ENCODE data around the gene ARHGAP33.
"Not testable (repeated sequence)": the region's sequence is repeated elsewhere in the genome, so short reads cannot be mapped to it uniquely, and the experiment has no call there.

ARHGAP33 gene

DNA sequence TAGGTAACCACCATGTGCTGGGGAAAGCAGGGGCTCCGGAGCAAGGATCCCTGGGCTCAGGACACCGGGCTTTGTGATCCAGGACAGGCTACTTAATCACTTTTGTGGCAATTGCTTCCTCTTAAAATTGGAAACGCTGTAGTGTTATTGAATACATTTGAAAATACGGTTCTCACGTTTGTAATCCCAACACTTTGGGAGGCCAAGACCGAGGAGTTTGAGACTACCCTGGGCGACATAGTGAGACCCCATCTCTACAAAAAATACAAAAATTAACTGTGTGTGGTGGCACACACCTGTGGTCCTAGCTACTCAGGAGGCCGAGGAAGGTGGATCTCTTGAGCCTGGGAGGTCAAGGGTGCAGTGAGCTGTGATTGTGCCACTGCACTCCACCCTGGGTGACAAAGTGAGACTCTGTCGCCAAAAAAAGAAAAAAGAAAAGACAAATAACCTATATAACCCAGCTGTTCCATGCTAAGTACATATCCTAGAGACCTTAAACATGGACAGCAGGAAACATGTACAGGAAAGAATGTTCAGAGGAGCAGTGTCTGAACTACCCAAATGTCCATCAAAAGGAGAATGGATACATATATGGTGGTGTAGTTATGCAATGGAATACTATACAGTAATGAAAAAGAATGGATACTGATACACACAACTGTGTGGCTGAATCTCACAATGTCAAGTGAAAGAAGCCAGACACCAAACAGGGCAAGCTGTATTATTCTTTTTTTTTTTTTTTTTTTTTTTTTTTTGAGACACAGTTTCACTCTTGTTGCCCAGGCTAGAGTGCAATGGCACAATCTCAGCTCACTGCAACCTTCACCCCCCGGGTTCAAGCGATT lies 37.9 kb downstream of the ARHGAP33 start:
- Histone ChIP-seq H3K9me3 (ENCODE audit: low read length) (no peaks in the 10 kb centered on the region), H3K4me1 (ENCODE audit: insufficient read depth, low read length) (no peaks in the 10 kb centered on the region), H3K4me3 (ENCODE audit: low read length) (no peak overlapping the region), H2AFZ (ENCODE audit: low read depth, low read length) (no peak overlapping the region), H3K27me3 (ENCODE audit: insufficient read depth, low read length) (no peaks in the 10 kb centered on the region), H3K36me3 (ENCODE audit: insufficient read depth, low read length) (no peaks in the 10 kb centered on the region)

DNA sequence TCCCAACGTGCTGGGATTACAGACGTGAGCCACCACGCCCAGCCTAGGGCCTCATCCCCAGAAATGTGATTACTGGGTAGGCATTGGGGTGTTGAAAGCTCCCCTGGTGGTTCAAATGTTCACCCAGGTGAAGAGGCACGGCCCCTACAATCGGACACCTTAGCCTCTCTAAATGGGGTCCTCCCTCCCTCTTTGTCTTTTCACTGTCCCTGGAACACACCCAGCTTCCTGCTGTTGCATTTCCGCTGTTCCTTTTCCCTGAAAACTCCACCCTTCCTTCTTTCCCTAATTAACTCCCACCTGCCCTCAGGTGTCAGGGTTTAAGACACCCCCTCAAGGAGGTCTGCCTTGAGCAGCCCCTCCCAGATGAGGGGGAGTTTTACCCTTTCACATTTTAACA lies 40.9 kb downstream of the ARHGAP33 start:
- Histone ChIP-seq H3K27me3 (ENCODE audit: insufficient read depth, low read length) (no peaks in the 10 kb centered on the region), H3K36me3 (ENCODE audit: insufficient read depth, low read length) (no peaks in the 10 kb centered on the region), H3K4me1 (ENCODE audit: insufficient read depth, low read length) (peaks cover 3% of the 10 kb centered on the region), H3K9me3 (ENCODE audit: low read length) (no peaks in the 10 kb centered on the region), H2AFZ (ENCODE audit: low read depth, low read length) (no peak overlapping the region), H3K4me3 (ENCODE audit: low read length) (no peak overlapping the region)

DNA sequence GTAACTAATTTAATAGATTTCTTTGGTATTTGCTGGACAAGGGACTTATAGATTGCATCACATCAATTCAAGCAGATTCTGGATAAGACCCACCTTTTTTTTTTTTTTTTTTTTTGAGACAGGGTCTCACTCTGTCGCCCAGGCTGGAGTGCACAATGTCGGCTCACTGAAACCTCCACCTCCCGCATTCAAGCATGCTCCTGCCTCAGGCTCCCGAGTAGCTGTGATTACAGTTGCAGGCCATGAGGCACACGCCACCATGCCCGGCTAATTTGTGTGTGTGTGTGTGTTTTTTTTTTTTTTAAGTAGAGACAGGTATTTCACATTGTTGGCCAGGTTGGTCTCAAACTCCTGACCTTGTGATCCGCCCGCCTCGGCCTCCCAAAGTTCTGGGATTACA lies 41.5 kb downstream of the ARHGAP33 start:
- Histone ChIP-seq H3K9me3 (ENCODE audit: low read length) (no peaks in the 10 kb centered on the region), H2AFZ (ENCODE audit: low read depth, low read length) (no peak overlapping the region), H3K4me1 (ENCODE audit: insufficient read depth, low read length) (peaks cover 3% of the 10 kb centered on the region), H3K27me3 (ENCODE audit: insufficient read depth, low read length) (no peaks in the 10 kb centered on the region), H3K36me3 (ENCODE audit: insufficient read depth, low read length) (no peaks in the 10 kb centered on the region), H3K4me3 (ENCODE audit: low read length) (no peak overlapping the region)

DNA sequence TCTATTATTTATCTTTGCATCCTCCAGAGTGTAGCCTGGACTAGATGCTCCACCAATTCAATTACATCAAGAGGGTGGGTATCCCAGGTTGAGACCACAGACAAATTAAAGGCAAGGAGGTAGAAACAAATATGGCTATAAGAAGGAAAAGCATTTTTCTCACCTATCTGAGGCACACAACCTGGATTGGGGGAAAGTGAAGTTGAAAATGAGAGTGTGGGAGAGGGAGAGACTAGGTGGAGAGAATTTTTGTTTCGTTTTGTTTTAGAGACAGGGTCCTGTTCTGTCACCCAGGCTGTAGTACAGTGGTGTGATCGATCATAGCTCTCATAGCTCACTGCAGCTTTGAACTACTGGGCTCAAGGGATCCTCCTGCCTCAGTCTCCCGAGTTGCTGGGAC lies 43.1 kb downstream of the ARHGAP33 start:
- no peak overlapping the region for H3K4me3 ChIP-seq (ENCODE audit: low read length)
- no peaks in the 10 kb centered on the region for H3K9me3 ChIP-seq (ENCODE audit: low read length)
- H2AFZ ChIP-seq (ENCODE audit: low read depth, low read length), result no peak overlapping the region
- H3K27me3 ChIP-seq (ENCODE audit: insufficient read depth, low read length), result no peaks in the 10 kb centered on the region
- peaks cover 3% of the 10 kb centered on the region for H3K4me1 ChIP-seq (ENCODE audit: insufficient read depth, low read length)
- H3K36me3 ChIP-seq (ENCODE audit: insufficient read depth, low read length), result no peaks in the 10 kb centered on the region

DNA sequence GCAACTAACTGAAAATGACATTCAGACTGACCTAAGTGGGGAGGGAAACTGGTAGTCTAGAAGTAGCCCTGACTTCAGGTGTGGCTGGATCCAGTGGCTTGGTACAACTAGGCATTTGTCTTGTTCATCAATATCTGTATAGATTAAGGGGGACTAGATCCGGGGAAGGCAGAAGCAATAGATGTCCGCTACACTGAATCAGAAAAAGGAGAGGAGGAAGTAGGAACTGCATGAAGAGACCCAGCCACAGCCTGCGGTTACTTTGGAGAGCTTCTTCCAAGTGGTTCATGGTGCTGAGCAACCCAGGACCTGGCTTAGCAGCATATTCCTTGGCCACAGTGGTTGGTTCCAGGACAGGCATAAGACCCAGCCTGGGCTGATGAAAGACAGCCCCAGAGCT lies 47.2 kb downstream of the ARHGAP33 start:
- no peaks in the 10 kb centered on the region for H3K36me3 ChIP-seq (ENCODE audit: insufficient read depth, low read length)

DNA sequence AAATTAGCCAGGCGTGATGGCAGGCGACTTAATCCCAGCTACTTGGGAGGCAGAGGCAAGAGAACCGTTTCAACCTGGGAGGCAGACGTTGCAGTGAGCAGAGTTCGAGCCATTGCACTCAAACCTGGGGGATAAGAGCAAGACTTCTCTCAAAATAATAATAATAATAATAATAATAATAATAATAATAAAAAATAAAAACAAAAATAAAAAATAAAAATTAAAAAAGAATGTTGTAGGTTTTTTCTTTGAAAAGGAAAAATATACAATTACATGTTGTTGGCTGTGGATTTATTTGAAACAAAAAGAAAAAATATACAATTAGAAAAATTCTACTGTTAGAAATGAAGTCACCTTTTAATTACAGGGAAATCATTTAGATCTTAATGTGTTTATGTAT lies 48.8 kb downstream of the ARHGAP33 start:
- Histone ChIP-seq H3K9me3 (ENCODE audit: low read length) (no peaks in the 10 kb centered on the region), H2AFZ (ENCODE audit: low read depth, low read length) (no peak overlapping the region), H3K36me3 (ENCODE audit: insufficient read depth, low read length) (no peaks in the 10 kb centered on the region), H3K4me3 (ENCODE audit: low read length) (no peak overlapping the region), H3K4me1 (ENCODE audit: insufficient read depth, low read length) (peaks cover 3% of the 10 kb centered on the region), H3K27me3 (ENCODE audit: insufficient read depth, low read length) (no peaks in the 10 kb centered on the region)

More for the DNA sequence above, 47.2 kb downstream of the ARHGAP33 start:
- no peaks in the 10 kb centered on the region for H3K27me3 ChIP-seq (ENCODE audit: insufficient read depth, low read length)
- H3K4me1 ChIP-seq (ENCODE audit: insufficient read depth, low read length), result peaks cover 3% of the 10 kb centered on the region
- no peak overlapping the region for H3K4me3 ChIP-seq (ENCODE audit: low read length)
- no peak overlapping the region for H2AFZ ChIP-seq (ENCODE audit: low read depth, low read length)
- no peaks in the 10 kb centered on the region for H3K9me3 ChIP-seq (ENCODE audit: low read length)

DNA sequence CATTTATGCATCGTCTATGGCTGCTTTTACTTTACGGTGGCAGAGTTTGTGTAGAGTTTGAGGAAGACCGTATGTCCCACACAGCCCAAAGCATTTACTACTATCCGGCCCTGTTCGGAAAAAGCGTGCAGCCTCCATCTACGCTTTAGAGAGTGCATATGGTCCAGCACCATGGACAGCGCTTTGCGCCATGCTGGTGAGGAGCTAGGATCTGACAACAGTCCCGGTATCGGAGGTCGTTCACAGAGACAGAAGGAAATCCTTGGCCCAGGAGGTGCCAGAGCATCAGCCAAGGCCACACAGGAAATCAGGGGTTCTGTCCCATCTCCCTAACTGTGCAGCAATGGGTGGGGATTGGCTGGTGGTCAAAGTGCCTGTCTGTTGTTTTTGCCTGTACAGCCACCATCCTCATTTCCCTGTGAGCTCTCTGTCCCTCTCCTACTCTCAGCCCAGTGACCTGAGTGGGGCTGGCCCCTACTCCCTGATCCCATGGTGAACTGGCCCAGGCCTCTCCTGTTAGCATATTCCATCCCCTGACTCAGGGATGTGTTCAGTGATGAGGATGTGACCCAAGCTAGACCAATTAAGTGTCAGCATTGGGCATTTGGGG lies 53.4 kb downstream of the ARHGAP33 start:
- H3K36me3 ChIP-seq (ENCODE audit: insufficient read depth, low read length), result no peaks in the 10 kb centered on the region
- no peaks in the 10 kb centered on the region for H3K4me1 ChIP-seq (ENCODE audit: insufficient read depth, low read length)
- peaks cover 20% of the 10 kb centered on the region for H3K27me3 ChIP-seq (ENCODE audit: insufficient read depth, low read length)

DNA sequence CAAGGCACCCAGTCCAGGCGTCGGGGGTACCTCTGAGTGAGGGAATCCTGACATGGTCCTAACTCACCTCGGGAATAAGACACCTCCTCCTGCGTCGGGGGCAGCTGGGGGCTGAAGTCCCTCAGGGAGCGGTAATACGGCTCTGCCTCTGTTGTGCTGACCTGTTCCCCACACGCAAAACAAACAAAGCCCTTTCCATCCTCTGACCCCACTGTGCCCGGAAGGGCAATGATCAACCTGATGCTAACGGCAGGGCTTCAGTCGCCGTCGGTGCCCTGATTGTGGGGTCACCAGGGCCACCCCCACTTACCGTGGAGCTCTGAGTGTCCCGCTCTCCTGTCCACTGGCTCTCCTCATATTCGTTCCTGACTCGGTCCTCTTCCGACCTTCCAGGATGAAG lies 55.6 kb downstream of the ARHGAP33 start:
- Histone ChIP-seq H3K4me1 (ENCODE audit: insufficient read depth, low read length) (no peaks in the 10 kb centered on the region), H3K4me3 (ENCODE audit: low read length) (no peak overlapping the region), H3K27me3 (ENCODE audit: insufficient read depth, low read length) (peaks cover 24% of the 10 kb centered on the region), H2AFZ (ENCODE audit: low read depth, low read length) (no peak overlapping the region), H3K36me3 (ENCODE audit: insufficient read depth, low read length) (no peaks in the 10 kb centered on the region), H3K9me3 (ENCODE audit: low read length) (no peaks in the 10 kb centered on the region)

More for the DNA sequence above, 53.4 kb downstream of the ARHGAP33 start:
- Histone ChIP-seq H3K4me3 (ENCODE audit: low read length) (no peak overlapping the region), H3K9me3 (ENCODE audit: low read length) (no peaks in the 10 kb centered on the region), H2AFZ (ENCODE audit: low read depth, low read length) (no peak overlapping the region)

DNA sequence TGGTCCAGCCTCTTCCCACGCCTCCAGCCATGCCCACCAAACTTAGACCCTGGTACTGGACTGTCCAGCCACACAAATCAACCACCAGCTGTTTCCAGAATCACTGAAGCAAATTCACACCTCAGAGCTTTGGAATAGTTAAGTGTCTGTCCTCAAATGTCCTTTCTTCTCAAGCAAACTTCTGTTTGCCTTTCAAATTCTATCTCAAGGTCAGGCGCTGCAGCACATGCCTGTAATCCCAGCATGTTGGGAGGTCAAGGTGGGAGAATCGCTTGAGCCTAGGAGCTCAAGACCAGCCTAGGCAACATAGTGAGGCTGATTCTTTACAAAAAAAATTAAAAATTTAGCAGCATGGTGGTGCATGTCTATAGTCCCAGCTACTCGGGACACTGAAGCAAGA lies 56.7 kb downstream of the ARHGAP33 start:
- peaks cover 24% of the 10 kb centered on the region for H3K27me3 ChIP-seq (ENCODE audit: insufficient read depth, low read length)
- no peaks in the 10 kb centered on the region for H3K4me1 ChIP-seq (ENCODE audit: insufficient read depth, low read length)
- H3K36me3 ChIP-seq (ENCODE audit: insufficient read depth, low read length), result no peaks in the 10 kb centered on the region
- H2AFZ ChIP-seq (ENCODE audit: low read depth, low read length), result no peak overlapping the region
- no peaks in the 10 kb centered on the region for H3K9me3 ChIP-seq (ENCODE audit: low read length)
- H3K4me3 ChIP-seq (ENCODE audit: low read length), result no peak overlapping the region

DNA sequence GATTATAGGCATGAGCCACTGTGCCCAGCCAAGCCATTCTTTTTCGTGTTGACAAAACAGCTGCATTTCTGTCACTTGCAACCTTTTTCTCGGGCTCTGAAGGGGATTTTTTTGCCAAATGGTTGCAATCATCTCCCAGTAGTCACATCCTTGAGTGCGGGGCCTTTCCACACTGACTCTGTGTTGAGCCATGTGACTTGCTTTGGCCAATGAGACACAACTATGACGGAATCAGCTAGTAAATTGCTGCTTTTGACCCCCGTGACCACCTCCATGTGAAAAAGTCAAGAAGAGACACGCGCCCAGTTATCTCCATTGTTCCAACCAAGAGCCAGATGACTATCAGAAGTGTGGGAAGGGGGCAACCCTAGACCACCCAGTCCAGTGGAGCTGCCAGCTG lies 58.6 kb downstream of the ARHGAP33 start:
- H3K4me3 ChIP-seq (ENCODE audit: low read length), result no peak overlapping the region
- no peaks in the 10 kb centered on the region for H3K4me1 ChIP-seq (ENCODE audit: insufficient read depth, low read length)
- H3K36me3 ChIP-seq (ENCODE audit: insufficient read depth, low read length), result no peaks in the 10 kb centered on the region
- H3K9me3 ChIP-seq (ENCODE audit: low read length), result no peaks in the 10 kb centered on the region
- peaks cover 24% of the 10 kb centered on the region for H3K27me3 ChIP-seq (ENCODE audit: insufficient read depth, low read length)
- H2AFZ ChIP-seq (ENCODE audit: low read depth, low read length), result no peak overlapping the region

DNA sequence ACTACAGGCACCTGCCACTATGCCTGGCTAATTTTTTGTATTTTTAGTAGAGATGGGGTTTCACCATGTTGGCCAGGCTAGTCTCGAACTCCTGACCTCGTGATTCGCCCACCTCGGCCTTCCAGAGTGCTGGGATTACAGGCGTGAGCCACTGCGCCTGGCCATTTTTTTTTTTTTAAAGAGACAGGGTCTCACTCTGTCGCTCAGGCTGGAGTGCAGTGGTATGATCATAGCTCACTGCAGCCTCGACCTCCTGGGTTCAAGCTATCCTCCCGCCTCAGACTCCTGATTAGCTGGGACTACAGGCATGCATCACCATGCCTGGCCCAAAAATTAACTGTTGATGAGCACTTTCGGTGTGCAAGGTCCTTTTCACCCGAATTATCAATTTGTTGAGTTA lies 60.7 kb downstream of the ARHGAP33 start:
- not testable (repeated sequence) for H3K4me1 ChIP-seq (ENCODE audit: insufficient read depth, low read length); H3K4me3 ChIP-seq (ENCODE audit: low read length); H3K9me3 ChIP-seq (ENCODE audit: low read length); H3K36me3 ChIP-seq (ENCODE audit: insufficient read depth, low read length); H2AFZ ChIP-seq (ENCODE audit: low read depth, low read length)
- peaks cover 14% of the 10 kb centered on the region for H3K27me3 ChIP-seq (ENCODE audit: insufficient read depth, low read length)

Measured in neuron (in vitro differentiated cells).